Measurements from ENCODE around the gene ADD1. TPM values are rescaled to one million over a fixed set of nuclear protein-coding genes. Genes with fewer than 3 reads are reported as not detected.

The ADD1 gene
- total RNA-seq, 1 donor from 2014 or later = 235 TPM

DNA sequence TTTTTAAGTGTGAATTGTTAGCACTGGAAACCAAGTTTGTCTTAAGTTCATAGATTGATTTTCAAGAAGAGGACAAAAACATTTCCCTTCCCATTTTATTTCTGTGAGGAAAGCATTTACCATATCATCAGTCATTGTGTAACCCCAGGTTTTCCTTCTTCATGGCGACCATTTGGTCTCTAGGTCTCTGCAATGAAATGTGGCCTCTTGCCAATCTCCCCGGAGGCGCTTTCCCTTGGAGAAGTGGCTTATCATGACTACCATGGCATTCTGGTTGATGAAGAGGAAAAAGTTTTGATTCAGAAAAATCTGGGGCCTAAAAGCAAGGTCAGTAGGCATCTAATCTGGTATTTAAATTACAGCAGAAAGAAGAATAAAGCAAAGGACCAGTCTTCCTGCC lies 54.4 kb downstream of the ADD1 start:
- Mint-ChIP-seq H3K27me3 (no peaks in the 10 kb centered on the region), H3K4me3 (no peak overlapping the region), H3K27ac (no peak overlapping the region), H3K4me1 (ENCODE audit: unreplicated experiment) (no peaks in the 10 kb centered on the region), H3K36me3 (peaks cover 33% of the 10 kb centered on the region), H3K9me3 (no peaks in the 10 kb centered on the region)
- TF ChIP-seq, protein P1, sequence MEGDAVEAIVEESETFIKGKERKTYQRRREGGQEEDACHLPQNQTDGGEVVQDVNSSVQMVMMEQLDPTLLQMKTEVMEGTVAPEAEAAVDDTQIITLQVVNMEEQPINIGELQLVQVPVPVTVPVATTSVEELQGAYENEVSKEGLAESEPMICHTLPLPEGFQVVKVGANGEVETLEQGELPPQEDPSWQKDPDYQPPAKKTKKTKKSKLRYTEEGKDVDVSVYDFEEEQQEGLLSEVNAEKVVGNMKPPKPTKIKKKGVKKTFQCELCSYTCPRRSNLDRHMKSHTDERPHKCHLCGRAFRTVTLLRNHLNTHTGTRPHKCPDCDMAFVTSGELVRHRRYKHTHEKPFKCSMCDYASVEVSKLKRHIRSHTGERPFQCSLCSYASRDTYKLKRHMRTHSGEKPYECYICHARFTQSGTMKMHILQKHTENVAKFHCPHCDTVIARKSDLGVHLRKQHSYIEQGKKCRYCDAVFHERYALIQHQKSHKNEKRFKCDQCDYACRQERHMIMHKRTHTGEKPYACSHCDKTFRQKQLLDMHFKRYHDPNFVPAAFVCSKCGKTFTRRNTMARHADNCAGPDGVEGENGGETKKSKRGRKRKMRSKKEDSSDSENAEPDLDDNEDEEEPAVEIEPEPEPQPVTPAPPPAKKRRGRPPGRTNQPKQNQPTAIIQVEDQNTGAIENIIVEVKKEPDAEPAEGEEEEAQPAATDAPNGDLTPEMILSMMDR (conservative IDR thresholded peaks at IDR 0.05) = no peak
- DNase-seq (ENCODE audit: extremely low spot score, unreplicated experiment) = no peak

DNA sequence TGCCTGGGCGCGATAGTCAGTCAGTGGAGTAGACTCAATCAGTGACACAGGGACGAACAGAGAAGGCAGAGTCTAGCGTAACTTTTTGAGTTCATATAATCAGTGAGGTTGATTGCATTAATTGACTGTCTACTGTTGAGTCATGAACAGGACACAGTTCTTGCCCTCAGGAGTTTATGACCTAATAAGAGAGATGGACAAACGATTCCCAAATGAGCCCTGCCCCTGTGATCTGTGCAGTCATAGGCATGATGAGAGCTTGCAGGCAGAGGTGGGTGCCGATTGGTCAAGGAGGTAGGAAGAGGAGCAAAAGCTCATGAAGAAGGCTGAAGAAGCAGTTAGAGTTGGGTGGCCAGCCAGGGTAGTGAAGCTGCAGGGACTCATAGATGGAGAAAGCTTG lies 57.1 kb downstream of the ADD1 start:
- no peak for DNase-seq (ENCODE audit: extremely low spot score, unreplicated experiment)
- TF ChIP-seq, protein P1 (conservative IDR thresholded peaks at IDR 0.05) = no peak
- Mint-ChIP-seq H3K9me3 (no peaks in the 10 kb centered on the region), H3K27me3 (no peaks in the 10 kb centered on the region), H3K4me3 (no peak overlapping the region), H3K36me3 (peaks cover 44% of the 10 kb centered on the region), H3K4me1 (ENCODE audit: unreplicated experiment) (no peaks in the 10 kb centered on the region), H3K27ac (no peak overlapping the region)

DNA sequence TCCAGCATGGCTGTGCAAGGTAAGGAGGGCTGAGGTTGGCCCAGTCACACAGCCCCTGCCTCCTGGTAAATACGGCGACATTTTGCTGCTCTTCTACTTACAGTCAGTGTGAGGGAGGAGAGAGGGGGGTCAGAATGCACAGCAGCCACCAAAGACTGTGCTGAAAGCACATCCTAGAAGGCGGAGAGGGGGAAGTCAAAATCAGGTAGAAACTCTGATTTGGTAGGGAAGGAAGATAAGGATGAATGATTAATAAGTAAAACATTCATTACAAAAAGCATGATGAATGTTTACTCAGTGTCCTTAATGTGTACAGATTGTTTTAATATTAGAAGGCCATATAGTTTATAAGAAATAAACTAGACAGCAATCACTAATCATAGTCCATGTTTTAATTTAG lies 57.5 kb downstream of the ADD1 start:
- Mint-ChIP-seq H3K4me1 (ENCODE audit: unreplicated experiment) (no peaks in the 10 kb centered on the region), H3K27me3 (no peaks in the 10 kb centered on the region), H3K36me3 (peaks cover 44% of the 10 kb centered on the region), H3K27ac (no peak overlapping the region), H3K4me3 (no peak overlapping the region), H3K9me3 (no peaks in the 10 kb centered on the region)
- no peak for DNase-seq (ENCODE audit: extremely low spot score, unreplicated experiment)
- TF ChIP-seq, protein P1 (conservative IDR thresholded peaks at IDR 0.05) = no peak

DNA sequence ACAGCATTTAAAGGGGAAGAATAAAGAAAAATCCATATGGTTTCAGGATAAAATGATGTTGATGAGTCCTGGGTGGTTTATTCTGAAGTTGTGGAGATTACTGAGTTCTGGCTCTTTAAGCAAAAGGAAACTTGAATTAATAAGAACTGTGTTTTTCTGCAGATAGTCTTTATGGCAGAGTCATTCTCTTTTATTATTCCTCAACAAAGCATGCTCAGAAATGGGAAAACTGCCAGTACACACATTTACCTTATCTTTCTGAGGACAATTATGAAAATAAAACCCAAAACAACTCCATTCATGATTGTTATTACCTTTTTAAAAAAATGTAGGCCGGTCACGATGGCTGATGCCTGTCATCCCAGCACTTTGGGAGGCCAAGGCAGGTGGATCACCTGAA lies 58.5 kb downstream of the ADD1 start:
- TF ChIP-seq, protein P1 (conservative IDR thresholded peaks at IDR 0.05) = no peak
- DNase-seq (ENCODE audit: extremely low spot score, unreplicated experiment) = no peak
- Mint-ChIP-seq H3K27me3 (no peaks in the 10 kb centered on the region), H3K9me3 (no peaks in the 10 kb centered on the region), H3K4me1 (ENCODE audit: unreplicated experiment) (no peaks in the 10 kb centered on the region), H3K27ac (no peak overlapping the region), H3K4me3 (no peak overlapping the region), H3K36me3 (peaks cover 44% of the 10 kb centered on the region)

DNA sequence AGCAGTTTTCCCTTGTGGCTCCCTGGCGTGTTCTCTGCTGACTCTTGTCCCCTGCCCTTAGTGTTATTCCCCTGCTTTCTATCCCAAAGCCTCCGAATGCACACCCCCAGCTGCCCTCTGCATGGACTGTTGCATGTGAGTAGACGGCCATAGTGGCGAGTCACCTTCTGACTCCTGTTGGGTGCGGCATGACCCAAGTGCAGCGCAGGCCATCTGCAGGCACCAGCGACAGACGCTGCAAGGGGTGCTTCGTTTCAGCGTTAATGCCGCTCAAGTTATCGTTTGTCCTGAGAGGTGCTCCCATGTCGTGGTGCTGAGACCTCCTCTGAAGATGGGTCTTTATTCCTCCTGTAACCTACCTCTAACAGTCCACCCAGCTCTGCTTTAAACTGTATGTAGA lies 61.9 kb downstream of the ADD1 start:
- H3K36me3 Mint-ChIP-seq = peaks cover 29% of the 10 kb centered on the region
- no peak overlapping the region for H3K4me3 Mint-ChIP-seq
- no peaks in the 10 kb centered on the region for H3K9me3 Mint-ChIP-seq
- TF ChIP-seq, protein P1 (conservative IDR thresholded peaks at IDR 0.05) = no peak
- no peak for DNase-seq (ENCODE audit: extremely low spot score, unreplicated experiment)
- no peaks in the 10 kb centered on the region for H3K27me3 Mint-ChIP-seq
- H3K4me1 Mint-ChIP-seq (ENCODE audit: unreplicated experiment) = peaks cover 5% of the 10 kb centered on the region
- H3K27ac Mint-ChIP-seq = no peak overlapping the region

DNA sequence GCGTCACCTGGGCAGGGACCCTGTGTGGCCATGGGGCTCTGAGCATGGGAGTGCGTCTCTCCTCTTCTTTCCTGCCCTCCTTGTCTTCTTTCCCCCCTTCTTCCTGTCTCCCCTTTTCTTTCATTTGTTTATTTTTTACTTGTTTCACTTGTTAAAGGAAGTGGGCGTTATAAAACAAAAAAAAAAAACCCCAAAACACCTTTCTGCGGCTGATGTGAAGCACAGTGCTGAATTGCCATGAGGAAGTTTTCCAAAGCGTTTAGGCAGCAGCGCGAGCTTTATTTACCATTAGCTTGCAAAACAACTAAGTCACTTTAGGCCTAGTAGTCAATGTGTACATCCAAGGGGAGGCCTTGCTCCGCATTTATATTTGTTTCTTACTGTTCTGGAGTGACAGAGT lies 62.6 kb downstream of the ADD1 start:
- Mint-ChIP-seq H3K9me3 (no peaks in the 10 kb centered on the region), H3K4me1 (ENCODE audit: unreplicated experiment) (peaks cover 5% of the 10 kb centered on the region), H3K27ac (no peak overlapping the region), H3K27me3 (no peaks in the 10 kb centered on the region), H3K4me3 (no peak overlapping the region), H3K36me3 (peaks cover 23% of the 10 kb centered on the region)
- TF ChIP-seq, protein P1 (conservative IDR thresholded peaks at IDR 0.05) = no peak
- no peak for DNase-seq (ENCODE audit: extremely low spot score, unreplicated experiment)

All from type B pancreatic cell (in vitro differentiated cells).